Esophagus muscularis mucosa (tissue), 4 donors: ENCODE data around the gene HTR1E.

Experiments
- CTCF ChIP-seq, 3 experiments: fragments of 200-600 bp in 2 of 3; fragments of 450-650 bp in 1 of 3; sonication (generic) in 2 of 3; IDR thresholded peaks; one replicate each; pipeline ENCODE4 v1.5.1; 2017 to 2019; ENCODE audit warnings: antibody characterized with exemption in 3 of 3, mild to moderate bottlenecking in 2 of 3, moderate library complexity in 1 of 3
- EP300 ChIP-seq: sonication (generic); formaldehyde crosslinking; IDR thresholded peaks from one replicate; pipeline ENCODE4 v1.6.1; 2017; ENCODE audit warnings: antibody characterized with exemption
- POLR2A ChIP-seq: fragments of 450-650 bp; IDR thresholded peaks from one replicate; pipeline ENCODE4 v1.6.1; 2017; ENCODE audit warnings: antibody characterized with exemption, moderate library complexity, mild to moderate bottlenecking, low read depth
- POLR2AphosphoS5 ChIP-seq, 2 donors: sonication (generic); formaldehyde crosslinking; IDR thresholded peaks; one replicate each; pipeline ENCODE4 v1.6.1; 2017; ENCODE audit warnings: antibody characterized with exemption in 2 of 2

- TF ChIP-seq CTCF (IDR thresholded peaks at IDR 0.05) (no peak), POLR2A (no peak), POLR2AphosphoS5 (IDR thresholded peaks at IDR 0.05) (no peak), EP300 (no peak)
These were observed 122.6 kb downstream of the HTR1E start for GRCh38 chr6:87059943-87060342.
